CD4-positive, alpha-beta memory T cell (primary cell): Measurements from ENCODE around the gene TINCR. TPM values are rescaled to one million over a fixed set of nuclear protein-coding genes. Genes with fewer than 3 reads are reported as not detected.
"Not testable (repeated sequence)": the region's sequence is repeated elsewhere in the genome, so short reads cannot be mapped to it uniquely, and the experiment has no call there.

Experiments used
- CTCF ChIA-PET: fragments of 350-600 bp; sonication (Branson Sonifier 250); formaldehyde crosslinking; loops from one replicate; lab custom pipeline; 2021; ENCODE audit warnings: inconsistent platforms; ENCODE audit not compliant: partially characterized antibody; lab: Charles Lee
- POLR2A ChIA-PET: fragments of 350-600 bp; sonication (Branson Sonifier 250); formaldehyde crosslinking; loops from one replicate; lab custom pipeline; 2021; ENCODE audit not compliant: partially characterized antibody; lab: Charles Lee
- DNase-seq, 5 donors: peaks; one replicate each; pipeline versions ENCODE4 v3.0.0 to v3.0.0-alpha.2; 2020 to 2022; ENCODE audit warnings: mixed read lengths in 1 of 5
- H3K27ac ChIP-seq: one replicate; pipeline ENCODE4 v1.7.0; 2013; ENCODE audit warnings: low read depth, low read length
- H3K27me3 ChIP-seq: 2 replicates; pipeline ENCODE4 v1.7.0; 2013; ENCODE audit warnings: mild to moderate bottlenecking, low read length, moderate library complexity; ENCODE audit not compliant: insufficient read depth
- H3K36me3 ChIP-seq: 2 replicates; pipeline ENCODE4 v1.7.0; 2013; ENCODE audit warnings: mild to moderate bottlenecking, low read length, moderate library complexity; ENCODE audit not compliant: insufficient read depth
- H3K4me1 ChIP-seq: 2 replicates; pipeline ENCODE4 v1.7.0; 2013; ENCODE audit warnings: mild to moderate bottlenecking, low read length, moderate library complexity; ENCODE audit not compliant: insufficient read depth
- H3K4me3 ChIP-seq, 2 donors: one replicate each; pipeline ENCODE4 v1.7.0; 2013; ENCODE audit warnings: low read length in 2 of 2, mild to moderate bottlenecking in 1 of 2
- H3K9me3 ChIP-seq, 2 donors: one replicate each; pipeline ENCODE4 v1.7.0; 2013; ENCODE audit warnings: low read length in 2 of 2, control low read depth in 1 of 2; ENCODE audit not compliant: control insufficient read depth in 1 of 2
- H3K27ac Mint-ChIP-seq, 7 donors: one replicate each; pipeline ENCODE4 v1.8.0; 2020 to 2021; ENCODE audit warnings: mixed read lengths in 7 of 7, mild to moderate bottlenecking in 6 of 7, inconsistent platforms in 3 of 7, moderate library complexity in 3 of 7
- H3K27me3 Mint-ChIP-seq, 2 donors: one replicate each; pipeline ENCODE4 v1.8.0; 2020 to 2021; ENCODE audit warnings: mixed read lengths in 2 of 2
- H3K36me3 Mint-ChIP-seq, 2 donors: one replicate each; pipeline ENCODE4 v1.8.0; 2020 to 2021; ENCODE audit warnings: mixed read lengths in 2 of 2, inconsistent platforms in 1 of 2, mild to moderate bottlenecking in 1 of 2
- H3K4me1 Mint-ChIP-seq, 4 donors: one replicate each; pipeline ENCODE4 v1.8.0; 2020 to 2021; ENCODE audit warnings: mixed read lengths in 4 of 4, mild to moderate bottlenecking in 1 of 4
- H3K4me3 Mint-ChIP-seq, 8 donors: one replicate each; pipeline ENCODE4 v1.8.0; 2020 to 2021; ENCODE audit warnings: mixed read lengths in 8 of 8, mild to moderate bottlenecking in 7 of 8, moderate library complexity in 6 of 8, inconsistent platforms in 3 of 8
- H3K9me3 Mint-ChIP-seq, 8 donors: one replicate each; pipeline ENCODE4 v1.8.0; 2020 to 2021; ENCODE audit warnings: mixed read lengths in 8 of 8, mild to moderate bottlenecking in 5 of 8, inconsistent platforms in 3 of 8, moderate library complexity in 1 of 8
- intact Hi-C: fragments of 100-400 bp; cut with micrococcal nuclease; formaldehyde crosslinking; loops from one replicate; pipeline ENCODE4 v1.15.1; 2023
- polyA plus RNA-seq, 2 donors: library from polyadenylated mRNA; unstranded; fragments of 300-500 nt; fragmentation: Illumina TruSeq; gene quantifications; one replicate each; pipeline ENCODE4 v1.2.3, GENCODE V29; 2021
- total RNA-seq, 2 experiments: library from RNA; stranded (reverse); gene quantifications; one replicate each; pipeline ENCODE4 v1.2.3, GENCODE V29; 2021

The TINCR gene
- 1 to 10 TPM; 1.4 TPM for total RNA-seq
- under 1 TPM in 1 of 2 donors, not detected in 1; 0.20 TPM for polyA plus RNA-seq

- no peaks in the 10 kb centered on the region for H3K9me3 ChIP-seq
- no peaks in the 10 kb centered on the region for H3K36me3 ChIP-seq
- H3K4me3 Mint-ChIP-seq, result no peak within 1 kb of the TSS
- no peaks in the 10 kb centered on the region for H3K4me1 Mint-ChIP-seq
- H3K36me3 Mint-ChIP-seq, result peaks cover 0 to 3% of the 10 kb centered on the region in 2 donors
- peaks cover 10% of the 10 kb centered on the region for H3K27me3 ChIP-seq
- DNase-seq, result no peak
- no peak within 1 kb of the TSS for H3K4me3 ChIP-seq
- ChIA-PET CTCF (no interaction called here), POLR2A (no interaction called here)
- peaks cover 8 to 17% of the 10 kb centered on the region in 2 donors for H3K27me3 Mint-ChIP-seq
- intact Hi-C loops, result no loop called here
- H3K9me3 Mint-ChIP-seq, result peaks cover 0 to 4% (median 0%) of the 10 kb centered on the region in 8 donors
- H3K27ac Mint-ChIP-seq, result peak within 1 kb of the TSS in 1 of 7 donors; percentile 24
- no peaks in the 10 kb centered on the region for H3K4me1 ChIP-seq
- H3K27ac ChIP-seq, result no peak within 1 kb of the TSS
Observed at GRCh38 chr19:5567360-5567969, at the start of gene TINCR. Gene TINCR, minus strand, starts transcription at chr19:5567953.

- Mint-ChIP-seq H3K9me3 (peaks cover 0 to 2% (median 0%) of the 10 kb centered on the region in 8 donors), H3K4me1 (peaks cover 31 to 56% (median 45%) of the 10 kb centered on the region in 4 donors), H3K27me3 (no peaks in the 10 kb centered on the region), H3K4me3 (no peak overlapping the region), H3K36me3 (peaks cover 63 to 90% of the 10 kb centered on the region in 2 donors), H3K27ac (peak overlapping the region in 1 of 7 donors; percentile 17)
- no peak for DNase-seq
- no peak overlapping the region for H3K4me3 ChIP-seq
- intact Hi-C loops, result no loop called here
- H3K27me3 ChIP-seq, result no peaks in the 10 kb centered on the region
- peaks cover 47% of the 10 kb centered on the region for H3K4me1 ChIP-seq
- no peaks in the 10 kb centered on the region for H3K9me3 ChIP-seq
- CTCF ChIA-PET, result no interaction called here
- POLR2A ChIA-PET, result no interaction called here
- H3K27ac ChIP-seq, result no peak overlapping the region
- H3K36me3 ChIP-seq, result peaks cover 81% of the 10 kb centered on the region
Observed at GRCh38 chr19:5617080-5617479, 49.3 kb upstream of the TINCR start.

GRCh38 chr19:5615756-5616327, 48.1 kb upstream of the TINCR start:
- Mint-ChIP-seq H3K36me3 (peaks cover 68 to 85% of the 10 kb centered on the region in 2 donors), H3K4me3 (no peak overlapping the region), H3K4me1 (peaks cover 25 to 48% (median 39%) of the 10 kb centered on the region in 4 donors), H3K27me3 (no peaks in the 10 kb centered on the region), H3K27ac (no peak overlapping the region), H3K9me3 (peaks cover 0 to 2% (median 0%) of the 10 kb centered on the region in 8 donors)
- Histone ChIP-seq H3K27ac (no peak overlapping the region), H3K4me1 (peaks cover 38% of the 10 kb centered on the region), H3K36me3 (peaks cover 79% of the 10 kb centered on the region), H3K27me3 (no peaks in the 10 kb centered on the region), H3K9me3 (no peaks in the 10 kb centered on the region), H3K4me3 (no peak overlapping the region)
- ChIA-PET POLR2A (interaction anchor here (1.1 kb wide), 1 partner anchor 11 kb away, joined by 6 read pairs; no protein-coding TSS in a partner anchor), CTCF (no interaction called here)
- no peak for DNase-seq
- intact Hi-C loops, result no loop called here

- Histone ChIP-seq H3K4me3 (no peak overlapping the region), H3K27me3 (no peaks in the 10 kb centered on the region), H3K9me3 (no peaks in the 10 kb centered on the region), H3K4me1 (peaks cover 12% of the 10 kb centered on the region), H3K36me3 (peaks cover 82% of the 10 kb centered on the region), H3K27ac (no peak overlapping the region)
- H3K27ac Mint-ChIP-seq, result peak overlapping the region in 3 of 7 donors; percentile 53 to 55 (median 54)
- peaks cover 9 to 25% (median 20%) of the 10 kb centered on the region in 4 donors for H3K4me1 Mint-ChIP-seq
- DNase-seq, result no peak
- peaks cover 0 to 2% (median 0%) of the 10 kb centered on the region in 8 donors for H3K9me3 Mint-ChIP-seq
- intact Hi-C loops, result no loop called here
- CTCF ChIA-PET, result no interaction called here
- peaks cover 74 to 84% of the 10 kb centered on the region in 2 donors for H3K36me3 Mint-ChIP-seq
- H3K4me3 Mint-ChIP-seq, result no peak overlapping the region
- no peaks in the 10 kb centered on the region for H3K27me3 Mint-ChIP-seq
- POLR2A ChIA-PET, result interaction anchor here (2.1 kb wide), 1 partner anchor 9 kb away, joined by 8 read pairs; the partner anchor contains the start of genes SAFB and SAFB2
Observed at GRCh38 chr19:5612891-5613865, 45.4 kb upstream of the TINCR start.

GRCh38 chr19:5609881-5610448, 42.2 kb upstream of the TINCR start:
- intact Hi-C loops, result no loop called here
- Histone ChIP-seq H3K4me1 (no peaks in the 10 kb centered on the region), H3K27ac (no peak overlapping the region), H3K27me3 (no peaks in the 10 kb centered on the region), H3K9me3 (no peaks in the 10 kb centered on the region), H3K36me3 (peaks cover 86% of the 10 kb centered on the region), H3K4me3 (no peak overlapping the region)
- Mint-ChIP-seq H3K27me3 (no peaks in the 10 kb centered on the region), H3K4me1 (peaks cover 16 to 27% (median 21%) of the 10 kb centered on the region in 4 donors), H3K9me3 (peaks cover 0 to 2% (median 0%) of the 10 kb centered on the region in 8 donors), H3K27ac (no peak overlapping the region), H3K36me3 (peaks cover 81 to 82% of the 10 kb centered on the region in 2 donors), H3K4me3 (no peak overlapping the region)
- DNase-seq, result no peak
- POLR2A ChIA-PET, result interaction anchor here (1.3 kb wide), 1 partner anchor 12 kb away, joined by 5 read pairs; the partner anchor contains the start of gene SAFB2
- CTCF ChIA-PET, result no interaction called here

GRCh38 chr19:5608766-5609165, 41.0 kb upstream of the TINCR start:
- H3K27me3 Mint-ChIP-seq, H3K4me3 Mint-ChIP-seq, DNase-seq, H3K27ac ChIP-seq, H3K9me3 ChIP-seq, H3K9me3 Mint-ChIP-seq, H3K4me3 ChIP-seq, H3K4me1 ChIP-seq, H3K27me3 ChIP-seq, intact Hi-C loops: not testable (repeated sequence)
- ChIA-PET POLR2A (interaction anchor here (1.3 kb wide), 1 partner anchor 13 kb away, joined by 5 read pairs; the partner anchor contains the start of gene SAFB2), CTCF (interaction anchor here (0.7 kb wide), 1 partner anchor 884 kb away, joined by 3 read pairs; no protein-coding TSS in a partner anchor)
- peaks cover 16 to 27% (median 23%) of the 10 kb centered on the region in 4 donors for H3K4me1 Mint-ChIP-seq
- H3K36me3 Mint-ChIP-seq, result peaks cover 78 to 82% of the 10 kb centered on the region in 2 donors
- peaks cover 86% of the 10 kb centered on the region for H3K36me3 ChIP-seq
- H3K27ac Mint-ChIP-seq, result peak overlapping the region in 1 of 7 donors; percentile 65
